ENCODE data around the gene NR3C1.

NR3C1 gene

GRCh38 chr5:143229896-143230675 lies 173.4 kb downstream of the NR3C1 start:
- no peak for DNase-seq (ENCODE audit: low spot score)
- Histone ChIP-seq H3K27ac (ENCODE audit: poor library complexity, severe bottlenecking) (no peak overlapping the region), H3K4me1 (ENCODE audit: insufficient read depth, poor library complexity, severe bottlenecking) (peaks cover 13% of the 10 kb centered on the region), H3K27me3 (ENCODE audit: insufficient read depth, poor library complexity, severe bottlenecking) (no peaks in the 10 kb centered on the region), H3K4me3 (ENCODE audit: severe bottlenecking) (no peak overlapping the region), H3K36me3 (ENCODE audit: low read depth) (no peaks in the 10 kb centered on the region), H3K9me3 (ENCODE audit: severe bottlenecking) (no peaks in the 10 kb centered on the region)
- TF ChIP-seq CTCF (IDR thresholded peaks at IDR 0.05; ENCODE audit: poor library complexity, severe bottlenecking): no peak
- ATAC-seq (ENCODE audit: low read depth): no peak

GRCh38 chr5:143229426-143229895 lies 174.0 kb downstream of the NR3C1 start:
- Histone ChIP-seq H3K27me3 (ENCODE audit: insufficient read depth, poor library complexity, severe bottlenecking) (no peaks in the 10 kb centered on the region), H3K4me1 (ENCODE audit: insufficient read depth, poor library complexity, severe bottlenecking) (peaks cover 7% of the 10 kb centered on the region), H3K36me3 (ENCODE audit: low read depth) (no peaks in the 10 kb centered on the region), H3K9me3 (ENCODE audit: severe bottlenecking) (no peaks in the 10 kb centered on the region), H3K27ac (ENCODE audit: poor library complexity, severe bottlenecking) (no peak overlapping the region), H3K4me3 (ENCODE audit: severe bottlenecking) (no peak overlapping the region)
- no peak for TF ChIP-seq CTCF (IDR thresholded peaks at IDR 0.05; ENCODE audit: poor library complexity, severe bottlenecking)
- DNase-seq (ENCODE audit: low spot score) (no peak), ATAC-seq (ENCODE audit: low read depth) (no peak; the same call in 2 of the 3 replicates)

- TF ChIP-seq CTCF (IDR thresholded peaks at IDR 0.05; ENCODE audit: poor library complexity, severe bottlenecking): no peak
- no peak overlapping the region for H3K27ac ChIP-seq (ENCODE audit: poor library complexity, severe bottlenecking)
- no peaks in the 10 kb centered on the region for H3K27me3 ChIP-seq (ENCODE audit: insufficient read depth, poor library complexity, severe bottlenecking)
- no peaks in the 10 kb centered on the region for H3K9me3 ChIP-seq (ENCODE audit: severe bottlenecking)
- no peaks in the 10 kb centered on the region for H3K36me3 ChIP-seq (ENCODE audit: low read depth)
- no peak overlapping the region for H3K4me3 ChIP-seq (ENCODE audit: severe bottlenecking)
- no peak for ATAC-seq (ENCODE audit: low read depth)
- no peak for DNase-seq (ENCODE audit: low spot score)
- H3K4me1 ChIP-seq (ENCODE audit: insufficient read depth, poor library complexity, severe bottlenecking): peaks cover 5% of the 10 kb centered on the region
Measured at GRCh38 chr5:143228597-143229293, 174.7 kb downstream of the NR3C1 start.
